ENCODE measurements around the gene PLEKHA1.

GRCh38 chr10:122468307-122468925 lies 93.9 kb downstream of the PLEKHA1 start:
- TF ChIP-seq ZNF891 (CRISPR knock-in tag; IDR thresholded peaks at IDR 0.05) (no peak), MAZ (IDR thresholded peaks at IDR 0.05; ENCODE audit: borderline replicate concordance, low read depth, low read length) (no peak), MAZ (CRISPR knock-in tag; IDR thresholded peaks at IDR 0.05; ENCODE audit: low read depth) (no peak), ATF2 (CRISPR knock-in tag; IDR thresholded peaks at IDR 0.05) (no peak), ZNF512 (CRISPR knock-in tag; IDR thresholded peaks at IDR 0.05) (no peak), ZFP91 (CRISPR knock-in tag; IDR thresholded peaks at IDR 0.05; ENCODE audit: borderline replicate concordance) (no peak), MYNN (CRISPR knock-in tag; IDR thresholded peaks at IDR 0.05; ENCODE audit: low read depth) (no peak), ZNF296 (CRISPR knock-in tag; conservative IDR thresholded peaks at IDR 0.05) (no peak), MXD1 (CRISPR knock-in tag; IDR thresholded peaks at IDR 0.05) (no peak)
- TF ChIP-seq, protein P1, sequence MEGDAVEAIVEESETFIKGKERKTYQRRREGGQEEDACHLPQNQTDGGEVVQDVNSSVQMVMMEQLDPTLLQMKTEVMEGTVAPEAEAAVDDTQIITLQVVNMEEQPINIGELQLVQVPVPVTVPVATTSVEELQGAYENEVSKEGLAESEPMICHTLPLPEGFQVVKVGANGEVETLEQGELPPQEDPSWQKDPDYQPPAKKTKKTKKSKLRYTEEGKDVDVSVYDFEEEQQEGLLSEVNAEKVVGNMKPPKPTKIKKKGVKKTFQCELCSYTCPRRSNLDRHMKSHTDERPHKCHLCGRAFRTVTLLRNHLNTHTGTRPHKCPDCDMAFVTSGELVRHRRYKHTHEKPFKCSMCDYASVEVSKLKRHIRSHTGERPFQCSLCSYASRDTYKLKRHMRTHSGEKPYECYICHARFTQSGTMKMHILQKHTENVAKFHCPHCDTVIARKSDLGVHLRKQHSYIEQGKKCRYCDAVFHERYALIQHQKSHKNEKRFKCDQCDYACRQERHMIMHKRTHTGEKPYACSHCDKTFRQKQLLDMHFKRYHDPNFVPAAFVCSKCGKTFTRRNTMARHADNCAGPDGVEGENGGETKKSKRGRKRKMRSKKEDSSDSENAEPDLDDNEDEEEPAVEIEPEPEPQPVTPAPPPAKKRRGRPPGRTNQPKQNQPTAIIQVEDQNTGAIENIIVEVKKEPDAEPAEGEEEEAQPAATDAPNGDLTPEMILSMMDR (CRISPR knock-in tag; IDR thresholded peaks at IDR 0.05) = no peak
